DND-41 (cell line): ENCODE data around the gene SUMO2.

Experiments used
- CTCF ChIP-seq: IDR thresholded peaks from 2 replicates; pipeline ENCODE4 v1.5.1; 2012; ENCODE audit warnings: borderline replicate concordance, low read length, moderate library complexity, mild to moderate bottlenecking; ENCODE audit not compliant: poor library complexity, severe bottlenecking; ENCODE audit errors: extremely low read depth
- EZH2 ChIP-seq: IDR thresholded peaks from 3 replicates; pipeline ENCODE4 v1.6.1; 2012; ENCODE audit warnings: borderline replicate concordance, low read depth, mild to moderate bottlenecking, moderate library complexity, low read length, inconsistent platforms; ENCODE audit not compliant: severe bottlenecking

- no peak for TF ChIP-seq CTCF
- no peak for TF ChIP-seq EZH2
Observed at GRCh38 chr17:75153780-75154194, 29.0 kb downstream of the SUMO2 start.
